Small intestine (tissue), 7 donors: Measurements from ENCODE around the gene AOAH. TPM values are rescaled to one million over a fixed set of nuclear protein-coding genes. Genes with fewer than 3 reads are reported as not detected.

Experiments used
- DNase-seq, 2 donors: peaks; one replicate each; pipeline versions ENCODE4 v3.0.0 to v3.0.0-alpha.2; 2013
- FAIRE-seq: peaks from 2 replicates; lab custom pipeline; 2012; peaks lifted over from hg19 to GRCh38; lab: Jason Lieb, UNC
- H3K27ac ChIP-seq, 3 donors: one replicate each; pipeline ENCODE4 v1.5.1; 2013; ENCODE audit warnings: low read length in 2 of 3, mild to moderate bottlenecking in 2 of 3, control low read depth in 1 of 3, inconsistent platforms in 1 of 3, low read depth in 1 of 3, moderate library complexity in 1 of 3
- H3K27me3 ChIP-seq, 3 donors: one replicate each; pipeline ENCODE4 v1.6.1; 2013; ENCODE audit warnings: low read length in 3 of 3, inconsistent platforms in 1 of 3; ENCODE audit not compliant: control insufficient read depth in 3 of 3, insufficient read depth in 3 of 3
- H3K36me3 ChIP-seq, 3 donors: one replicate each; pipeline ENCODE4 v1.6.1; 2013; ENCODE audit warnings: low read length in 3 of 3, inconsistent platforms in 1 of 3, low read depth in 1 of 3, mild to moderate bottlenecking in 1 of 3, moderate library complexity in 1 of 3; ENCODE audit not compliant: control insufficient read depth in 3 of 3, insufficient read depth in 2 of 3
- H3K4me1 ChIP-seq, 3 donors: one replicate each; pipeline ENCODE4 v1.6.1; 2013; ENCODE audit warnings: low read length in 2 of 3, inconsistent platforms in 1 of 3, low read depth in 1 of 3, mild to moderate bottlenecking in 1 of 3, moderate library complexity in 1 of 3; ENCODE audit not compliant: control insufficient read depth in 3 of 3, insufficient read depth in 2 of 3
- H3K4me3 ChIP-seq, 3 donors: one replicate each; pipeline ENCODE4 v1.5.1; 2013; ENCODE audit warnings: low read length in 3 of 3, control low read depth in 1 of 3, inconsistent platforms in 1 of 3, low read depth in 1 of 3, mild to moderate bottlenecking in 1 of 3, moderate library complexity in 1 of 3
- H3K9me3 ChIP-seq, 2 donors: one replicate each; pipeline ENCODE4 v1.6.1; 2013; ENCODE audit warnings: low read depth in 1 of 2, low read length in 1 of 2; ENCODE audit not compliant: control insufficient read depth in 2 of 2, insufficient read depth in 1 of 2
- WGBS, 3 donors: extraction: QIAGEN DNeasy Blood & Tissue Kit; methylation state at CpG; one replicate each; pipeline ENCODE4 v1.1.7; 2013; 5-methylcytosine and 5-hydroxymethylcytosine counted together
- polyA plus RNA-seq, 4 donors: library from polyadenylated mRNA; stranded (reverse) in 3 of 4; unstranded in 1 of 4; fragments of 200-250 nt in 3 of 4; fragments of 120-200 nt in 1 of 4; gene quantifications; one replicate each; pipeline versions ENCODE4 v1.2.1 to v1.2.3, GENCODE V29; 2013
- donor health status: healthy with polysubstance abuse.
- donor health status: control.
- donor health status: control.
- donor health status: Bipolar disorder and iron deficiency.
- donor health status: healthy.

Gene AOAH
- polyA plus RNA-seq, 4 donors, result 2.9 to 20.4 (median 8.4) TPM

GRCh38 chr7:36615852-36616540, 108.3 kb downstream of the AOAH start:
- Histone ChIP-seq H3K27me3 (no peaks in the 10 kb centered on the region), H3K9me3 (no peaks in the 10 kb centered on the region), H3K36me3 (peaks cover 0 to 3% (median 0%) of the 10 kb centered on the region in 3 donors), H3K27ac (no peak overlapping the region), H3K4me3 (no peak overlapping the region), H3K4me1 (no peaks in the 10 kb centered on the region)
- FAIRE-seq (no peak), DNase-seq (no peak)
- WGBS, 3 donors, result 77 to 90% (median 88%) methylated on average over 10 of the region's 10 CpGs

- Histone ChIP-seq H3K4me3 (no peak overlapping the region), H3K27ac (no peak overlapping the region), H3K27me3 (no peaks in the 10 kb centered on the region), H3K36me3 (peaks cover 0 to 3% (median 0%) of the 10 kb centered on the region in 3 donors), H3K9me3 (no peaks in the 10 kb centered on the region), H3K4me1 (no peaks in the 10 kb centered on the region)
- 64 to 84% (median 83%) methylated on average over 2 of the region's 2 CpGs for WGBS, 3 donors
- FAIRE-seq (no peak), DNase-seq (no peak)
Measured at GRCh38 chr7:36614959-36615358, 109.3 kb downstream of the AOAH start.

- peaks cover 0 to 3% (median 0%) of the 10 kb centered on the region in 3 donors for H3K36me3 ChIP-seq
- WGBS, 3 donors, result 70 to 86% (median 77%) methylated on average over 4 of the region's 4 CpGs
- no peaks in the 10 kb centered on the region for H3K4me1 ChIP-seq
- no peaks in the 10 kb centered on the region for H3K27me3 ChIP-seq
- no peak overlapping the region for H3K4me3 ChIP-seq
- H3K9me3 ChIP-seq, result no peaks in the 10 kb centered on the region
- DNase-seq (no peak), FAIRE-seq (no peak)
- no peak overlapping the region for H3K27ac ChIP-seq
Measured at GRCh38 chr7:36613031-36613614, 111.2 kb downstream of the AOAH start.

GRCh38 chr7:36611703-36612102, 112.6 kb downstream of the AOAH start:
- DNase-seq, result no peak
- Histone ChIP-seq H3K27ac (no peak overlapping the region), H3K4me3 (no peak overlapping the region), H3K36me3 (peaks cover 0 to 3% (median 0%) of the 10 kb centered on the region in 3 donors), H3K27me3 (no peaks in the 10 kb centered on the region), H3K4me1 (no peaks in the 10 kb centered on the region), H3K9me3 (no peaks in the 10 kb centered on the region)
- FAIRE-seq, result no peak
- 88 to 91% (median 89%) methylated on average over 6 of the region's 6 CpGs for WGBS, 3 donors

- WGBS, 3 donors, result 46 to 75% (median 55%) methylated on average over 3 of the region's 3 CpGs
- H3K27ac ChIP-seq, result no peak overlapping the region
- DNase-seq (peak in 1 of 2 donors; percentile 21), FAIRE-seq (no peak)
- no peak overlapping the region for H3K4me3 ChIP-seq
- H3K9me3 ChIP-seq, result no peaks in the 10 kb centered on the region
- H3K4me1 ChIP-seq, result no peaks in the 10 kb centered on the region
- H3K27me3 ChIP-seq, result no peaks in the 10 kb centered on the region
- no peaks in the 10 kb centered on the region for H3K36me3 ChIP-seq
Measured at GRCh38 chr7:36607721-36608095, 116.6 kb downstream of the AOAH start.

GRCh38 chr7:36606976-36607720, 117.1 kb downstream of the AOAH start:
- H3K27me3 ChIP-seq, result no peaks in the 10 kb centered on the region
- no peaks in the 10 kb centered on the region for H3K36me3 ChIP-seq
- 75 to 88% (median 86%) methylated on average over 6 of the region's 6 CpGs for WGBS, 3 donors
- no peak overlapping the region for H3K4me3 ChIP-seq
- DNase-seq (no peak), FAIRE-seq (no peak)
- no peaks in the 10 kb centered on the region for H3K4me1 ChIP-seq
- no peaks in the 10 kb centered on the region for H3K9me3 ChIP-seq
- H3K27ac ChIP-seq, result no peak overlapping the region

GRCh38 chr7:36606153-36606975, 117.9 kb downstream of the AOAH start:
- H3K9me3 ChIP-seq, result no peaks in the 10 kb centered on the region
- H3K4me1 ChIP-seq, result no peaks in the 10 kb centered on the region
- 74 to 88% (median 80%) methylated on average over 12 of the region's 12 CpGs for WGBS, 3 donors
- no peak overlapping the region for H3K27ac ChIP-seq
- H3K36me3 ChIP-seq, result no peaks in the 10 kb centered on the region
- H3K4me3 ChIP-seq, result no peak overlapping the region
- no peaks in the 10 kb centered on the region for H3K27me3 ChIP-seq
- DNase-seq, result no peak
- no peak for FAIRE-seq
